Esophagus mucosa (tissue), 1 donor: ENCODE results near the gene ADAM12. TPM values are rescaled to one million over a fixed set of nuclear protein-coding genes. Genes with fewer than 3 reads are reported as not detected.
"Not testable (repeated sequence)": the region's sequence is repeated elsewhere in the genome, so short reads cannot be mapped to it uniquely, and the experiment has no call there.

Experiments
- ATAC-seq: fragments of 200-7000 bp; cut with Tn5 transposase; one replicate; pipeline ENCODE4 v1.9.1; 2020
- total RNA-seq: library from RNA; stranded (reverse); gene quantifications from one replicate; pipeline ENCODE4 v1.2.4, GENCODE V29; 2023
- donor health status: DM: yes; HTN: yes; CAD: no.

ADAM12 gene
- total RNA-seq, 1 donor from 2014 or later: 0.64 TPM

- not testable (repeated sequence) for ATAC-seq
Measured at GRCh38 chr10:126172755-126173154, 215.5 kb downstream of the ADAM12 start.

GRCh38 chr10:126171555-126171954 lies 216.7 kb downstream of the ADAM12 start:
- no peak for ATAC-seq

- ATAC-seq: no peak
Measured at GRCh38 chr10:126170776-126171175, 217.5 kb downstream of the ADAM12 start.

- ATAC-seq: no peak
Measured at GRCh38 chr10:126170371-126170770, 217.9 kb downstream of the ADAM12 start.

- no peak for ATAC-seq
Measured at GRCh38 chr10:126169899-126170298, 218.4 kb downstream of the ADAM12 start.

- no peak for ATAC-seq
Measured at GRCh38 chr10:126166797-126167196, 221.5 kb downstream of the ADAM12 start.

GRCh38 chr10:126165874-126166273 lies 222.4 kb downstream of the ADAM12 start:
- no peak for ATAC-seq

- no peak for ATAC-seq
Measured at GRCh38 chr10:126163506-126163905, 224.8 kb downstream of the ADAM12 start.

GRCh38 chr10:126161691-126162090 lies 226.6 kb downstream of the ADAM12 start:
- no peak for ATAC-seq

GRCh38 chr10:126160971-126161630 lies 227.2 kb downstream of the ADAM12 start:
- ATAC-seq: peak; percentile 50

- ATAC-seq: no peak
Measured at GRCh38 chr10:126160571-126160970, 227.7 kb downstream of the ADAM12 start.

GRCh38 chr10:126158133-126158892 lies 230.0 kb downstream of the ADAM12 start:
- no peak for ATAC-seq

- no peak for ATAC-seq
Measured at GRCh38 chr10:126157189-126157588, 231.1 kb downstream of the ADAM12 start.

- no peak for ATAC-seq
Measured at GRCh38 chr10:126156503-126156902, 231.8 kb downstream of the ADAM12 start.

GRCh38 chr10:126156012-126156411 lies 232.3 kb downstream of the ADAM12 start:
- no peak for ATAC-seq

- no peak for ATAC-seq
Measured at GRCh38 chr10:126155528-126155927, 232.7 kb downstream of the ADAM12 start.

- ATAC-seq: no peak
Measured at GRCh38 chr10:126153711-126154628, 234.3 kb downstream of the ADAM12 start.

GRCh38 chr10:126147866-126148587 lies 240.2 kb downstream of the ADAM12 start:
- no peak for ATAC-seq

GRCh38 chr10:126146771-126147170 lies 241.5 kb downstream of the ADAM12 start:
- no peak for ATAC-seq

- ATAC-seq: no peak
Measured at GRCh38 chr10:126143117-126143516, 245.2 kb downstream of the ADAM12 start.

GRCh38 chr10:126140746-126141273 lies 247.5 kb downstream of the ADAM12 start:
- no peak for ATAC-seq
